HEK293 (cell line): ENCODE results near the gene RAC3.

ENCODE experiments used
- CTCF ChIP-seq: fragments of 450-650 bp; formaldehyde crosslinking; IDR thresholded peaks from 2 replicates; pipeline ENCODE4 v1.5.1; 2016; ENCODE audit warnings: missing biosample characterization, missing genetic modification characterization
- TRIM28 ChIP-seq: IDR thresholded peaks from 2 replicates; pipeline ENCODE4 v1.6.1; 2011; ENCODE audit warnings: low read length, control low read depth, borderline replicate concordance
- ZNF398 ChIP-seq: fragments of 450-650 bp; formaldehyde crosslinking; IDR thresholded peaks from 2 replicates; pipeline ENCODE4 v1.5.1; 2017; ENCODE audit warnings: missing biosample characterization, missing genetic modification characterization
- ZNF48 ChIP-seq: fragments of 450-650 bp; formaldehyde crosslinking; IDR thresholded peaks from 2 replicates; pipeline ENCODE4 v1.5.1; 2016; ENCODE audit warnings: missing biosample characterization, missing genetic modification characterization
- ZNF654 ChIP-seq: fragments of 450-650 bp; formaldehyde crosslinking; IDR thresholded peaks from 2 replicates; pipeline ENCODE4 v1.5.1; 2016; ENCODE audit warnings: low read depth, missing biosample characterization, missing genetic modification characterization

GRCh38 chr17:82054351-82055022 lies 23.0 kb downstream of the RAC3 start:
- TF ChIP-seq TRIM28 (no peak), CTCF (tag by site-specific recombination) (no peak), ZNF654 (no peak), ZNF398 (tag by site-specific recombination) (no peak), ZNF48 (tag by site-specific recombination) (no peak)
